Activated B cell treated with CpG ODN at 0.5 μM for 24 hours (primary cell): Measurements from ENCODE around the gene PPM1H. TPM values are rescaled to one million over a fixed set of nuclear protein-coding genes. Genes with fewer than 3 reads are reported as not detected.
"Not testable (repeated sequence)": the region's sequence is repeated elsewhere in the genome, so short reads cannot be mapped to it uniquely, and the experiment has no call there.

Experiments
- ATAC-seq: fragments of 200-7000 bp; cut with Tn5 transposase; one replicate; pipeline ENCODE4 v1.10.0; 2021; ENCODE audit warnings: low read depth, mild to moderate bottlenecking, moderate library complexity
- CTCF ChIA-PET: fragments of 350-600 bp; sonication (Branson Sonifier 250); formaldehyde crosslinking; loops from one replicate; lab custom pipeline; 2021; ENCODE audit warnings: antibody characterized with exemption; lab: Charles Lee
- POLR2A ChIA-PET: fragments of 350-600 bp; sonication (Branson Sonifier 250); formaldehyde crosslinking; loops from one replicate; lab custom pipeline; 2021; ENCODE audit warnings: antibody characterized with exemption; lab: Charles Lee
- DNase-seq: peaks from one replicate; pipeline ENCODE4 v3.0.0; 2022
- H3K27ac Mint-ChIP-seq: one replicate; pipeline ENCODE4 v1.8.0; 2020; ENCODE audit warnings: mixed read lengths
- H3K27me3 Mint-ChIP-seq: one replicate; pipeline ENCODE4 v1.8.0; 2021; ENCODE audit warnings: mixed read lengths
- H3K36me3 Mint-ChIP-seq: one replicate; pipeline ENCODE4 v1.8.0; 2021; ENCODE audit warnings: low read depth, mixed read lengths
- H3K4me1 Mint-ChIP-seq: one replicate; pipeline ENCODE4 v1.8.0; 2021; ENCODE audit warnings: mixed read lengths
- H3K4me3 Mint-ChIP-seq: one replicate; pipeline ENCODE4 v1.8.0; 2020; ENCODE audit warnings: mild to moderate bottlenecking, mixed read lengths
- H3K9me3 Mint-ChIP-seq: one replicate; pipeline ENCODE4 v1.8.0; 2020; ENCODE audit warnings: mixed read lengths
- intact Hi-C: fragments of 100-400 bp; cut with micrococcal nuclease; formaldehyde crosslinking; loops from one replicate; pipeline ENCODE4 v1.15.1; 2024
- total RNA-seq: library from RNA; stranded (reverse); gene quantifications from 2 replicates; pipeline ENCODE4 v1.2.3, GENCODE V29; 2022
- TF ChIP-seq, protein P1 (sequence below): fragments of 200-600 bp; IDR thresholded peaks from one replicate; pipeline ENCODE4 v1.8.0; 2022; ENCODE audit warnings: antibody characterized with exemption, mild to moderate bottlenecking

Gene PPM1H
- total RNA-seq, 1 donor from 2014 or later, result not detected

DNA sequence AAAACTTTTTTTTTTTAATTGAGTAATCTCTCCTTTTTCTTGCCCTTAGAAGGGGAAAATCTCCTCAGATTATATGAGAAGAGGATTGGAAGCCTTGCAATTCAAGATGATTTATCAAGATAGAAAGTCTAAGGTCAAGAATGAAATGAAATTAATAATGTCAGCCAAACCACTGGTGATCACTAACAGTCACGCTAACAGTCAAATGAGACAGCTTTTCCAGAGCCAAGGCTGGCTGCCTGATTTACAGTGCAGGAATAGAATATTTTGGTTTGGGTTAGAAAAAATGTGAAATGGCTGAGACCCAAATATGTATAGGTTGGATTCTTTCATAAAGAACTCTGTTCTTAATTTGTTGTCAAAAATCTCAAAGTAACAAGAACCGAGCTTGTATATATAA lies 204.3 kb downstream of the PPM1H start:
- DNase-seq, result no peak
- CTCF ChIA-PET, result no interaction called here
- Mint-ChIP-seq H3K27me3 (peaks cover 7% of the 10 kb centered on the region), H3K4me3 (no peak overlapping the region), H3K27ac (no peak overlapping the region), H3K4me1 (peaks cover 2% of the 10 kb centered on the region), H3K9me3 (no peaks in the 10 kb centered on the region), H3K36me3 (no peaks in the 10 kb centered on the region)
- POLR2A ChIA-PET, result no interaction called here
- intact Hi-C loops, result no loop called here
- ATAC-seq, result no peak
- TF ChIP-seq, protein P1, sequence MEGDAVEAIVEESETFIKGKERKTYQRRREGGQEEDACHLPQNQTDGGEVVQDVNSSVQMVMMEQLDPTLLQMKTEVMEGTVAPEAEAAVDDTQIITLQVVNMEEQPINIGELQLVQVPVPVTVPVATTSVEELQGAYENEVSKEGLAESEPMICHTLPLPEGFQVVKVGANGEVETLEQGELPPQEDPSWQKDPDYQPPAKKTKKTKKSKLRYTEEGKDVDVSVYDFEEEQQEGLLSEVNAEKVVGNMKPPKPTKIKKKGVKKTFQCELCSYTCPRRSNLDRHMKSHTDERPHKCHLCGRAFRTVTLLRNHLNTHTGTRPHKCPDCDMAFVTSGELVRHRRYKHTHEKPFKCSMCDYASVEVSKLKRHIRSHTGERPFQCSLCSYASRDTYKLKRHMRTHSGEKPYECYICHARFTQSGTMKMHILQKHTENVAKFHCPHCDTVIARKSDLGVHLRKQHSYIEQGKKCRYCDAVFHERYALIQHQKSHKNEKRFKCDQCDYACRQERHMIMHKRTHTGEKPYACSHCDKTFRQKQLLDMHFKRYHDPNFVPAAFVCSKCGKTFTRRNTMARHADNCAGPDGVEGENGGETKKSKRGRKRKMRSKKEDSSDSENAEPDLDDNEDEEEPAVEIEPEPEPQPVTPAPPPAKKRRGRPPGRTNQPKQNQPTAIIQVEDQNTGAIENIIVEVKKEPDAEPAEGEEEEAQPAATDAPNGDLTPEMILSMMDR, result no peak

DNA sequence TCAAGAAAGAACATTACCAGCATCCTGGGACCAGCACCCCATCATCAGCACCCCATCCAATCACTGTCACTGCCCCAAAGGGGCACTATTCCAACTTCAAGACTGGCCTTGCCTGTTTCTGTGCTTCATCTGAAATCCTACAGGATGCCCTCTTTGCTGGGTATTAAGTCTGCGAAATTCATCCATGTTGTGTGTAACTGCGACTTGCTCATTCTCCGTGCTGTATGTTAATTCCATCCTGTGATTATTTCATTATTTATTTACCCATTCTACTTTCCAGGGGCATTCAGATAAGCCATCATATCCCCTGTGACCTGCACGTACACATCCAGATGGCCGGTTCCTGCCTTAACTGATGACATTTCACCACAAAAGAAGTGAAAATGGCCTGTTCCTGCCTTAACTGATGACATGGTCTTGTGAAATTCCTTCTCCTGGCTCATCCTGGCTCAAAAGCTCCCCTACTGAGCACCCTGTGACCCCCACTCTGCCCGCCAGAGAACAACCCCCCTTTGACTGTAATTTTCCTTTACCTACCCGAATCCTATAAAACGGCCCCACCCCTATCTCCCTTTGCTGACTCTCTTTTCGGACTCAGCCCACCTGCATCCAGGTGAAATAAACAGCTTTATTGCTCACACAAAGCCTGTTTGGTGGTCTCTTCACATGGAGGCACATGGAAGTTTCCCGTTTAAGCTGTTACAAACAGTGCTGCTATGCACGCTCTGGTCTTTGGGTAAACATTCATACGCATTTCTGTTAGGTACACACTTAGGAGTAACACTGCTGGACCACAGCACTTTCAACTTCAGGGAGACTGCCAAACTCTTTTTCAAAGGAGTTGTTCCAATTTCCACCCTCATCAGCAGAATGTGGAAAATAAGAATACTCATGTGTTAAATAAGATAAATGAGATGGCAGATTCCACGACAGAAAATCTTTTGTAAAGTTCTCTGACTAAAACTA lies 205.1 kb downstream of the PPM1H start:
- H3K27me3 Mint-ChIP-seq, H3K27ac Mint-ChIP-seq, intact Hi-C loops, ATAC-seq, DNase-seq, H3K4me1 Mint-ChIP-seq, H3K4me3 Mint-ChIP-seq, H3K9me3 Mint-ChIP-seq, CTCF ChIA-PET, POLR2A ChIA-PET, H3K36me3 Mint-ChIP-seq: not testable (repeated sequence)

DNA sequence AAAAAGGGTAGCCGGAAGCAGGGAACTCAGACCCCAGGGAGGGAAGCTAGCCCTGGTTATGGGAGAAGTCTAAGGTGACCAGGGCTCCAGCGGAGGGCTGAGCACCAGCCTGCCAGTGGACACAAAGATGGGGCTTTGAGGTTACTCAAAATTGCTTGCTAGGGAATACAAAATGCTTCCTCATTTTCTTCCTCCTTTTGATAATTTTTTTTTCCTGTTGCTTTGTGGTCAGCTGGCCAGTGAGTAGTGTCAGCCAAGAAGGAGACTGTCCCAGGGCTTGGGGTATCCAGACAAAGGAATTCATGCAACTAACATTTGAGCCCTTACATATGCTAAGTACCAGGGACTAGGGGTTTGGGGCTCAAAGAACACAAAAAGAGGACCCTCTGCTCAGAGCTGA lies 206.2 kb downstream of the PPM1H start:
- H3K4me3 Mint-ChIP-seq, result no peak overlapping the region
- H3K4me1 Mint-ChIP-seq, result peaks cover 2% of the 10 kb centered on the region
- peaks cover 7% of the 10 kb centered on the region for H3K27me3 Mint-ChIP-seq
- DNase-seq, result no peak
- TF ChIP-seq, protein P1, result no peak
- H3K27ac Mint-ChIP-seq, result no peak overlapping the region
- H3K36me3 Mint-ChIP-seq, result no peaks in the 10 kb centered on the region
- ChIA-PET POLR2A (no interaction called here), CTCF (no interaction called here)
- no peak for ATAC-seq
- H3K9me3 Mint-ChIP-seq, result no peaks in the 10 kb centered on the region
- intact Hi-C loops, result no loop called here

DNA sequence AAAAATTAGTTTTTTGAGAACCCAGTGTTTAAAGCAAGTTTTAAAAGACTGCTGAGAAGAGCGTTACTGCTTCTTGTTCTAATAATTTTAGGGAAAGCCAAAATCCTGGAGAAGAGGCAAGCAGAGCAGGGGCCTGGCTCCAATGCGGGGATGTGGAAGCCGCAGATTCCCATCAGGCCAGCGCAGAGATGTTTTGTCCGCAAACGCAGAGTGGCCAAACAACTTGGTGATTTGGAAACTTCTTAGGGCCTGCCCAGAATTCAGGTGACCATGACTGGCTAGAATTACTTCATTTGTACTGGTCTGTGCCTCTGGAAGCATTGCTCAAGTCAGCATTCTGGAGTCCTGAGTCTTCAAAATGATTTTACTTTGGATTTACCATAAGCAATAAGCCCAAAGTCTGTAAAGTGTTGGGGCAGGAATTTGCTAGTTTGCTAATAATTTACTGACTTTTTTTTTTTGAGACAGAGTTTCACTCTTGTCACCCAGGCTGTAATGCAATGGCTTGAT lies 208.4 kb downstream of the PPM1H start:
- Mint-ChIP-seq H3K27ac (no peak overlapping the region), H3K36me3 (no peaks in the 10 kb centered on the region), H3K4me3 (no peak overlapping the region), H3K4me1 (peaks cover 2% of the 10 kb centered on the region), H3K9me3 (no peaks in the 10 kb centered on the region), H3K27me3 (peaks cover 4% of the 10 kb centered on the region)
- no peak for DNase-seq
- TF ChIP-seq, protein P1, result no peak
- CTCF ChIA-PET, result no interaction called here
- no peak for ATAC-seq
- POLR2A ChIA-PET, result no interaction called here
- intact Hi-C loops, result no loop called here

DNA sequence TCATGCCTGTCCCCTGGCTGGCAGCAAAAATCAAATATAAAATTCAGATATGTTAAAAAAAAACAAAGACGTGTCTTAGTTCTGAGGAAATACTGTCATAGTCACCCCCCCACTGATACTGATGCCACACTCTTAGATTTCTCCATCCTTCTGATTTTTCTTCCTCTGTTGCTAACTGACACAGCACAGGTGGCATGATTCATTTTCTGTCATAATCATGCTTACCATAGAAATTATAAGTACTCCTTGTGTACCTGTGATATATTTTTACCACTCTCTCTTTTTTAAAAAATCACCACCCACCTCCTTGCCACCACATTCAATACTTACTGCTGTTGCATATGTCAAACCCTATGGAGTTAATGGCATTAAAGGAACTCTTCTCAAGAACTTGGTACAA lies 209.2 kb downstream of the PPM1H start:
- no peaks in the 10 kb centered on the region for H3K36me3 Mint-ChIP-seq
- no peak overlapping the region for H3K4me3 Mint-ChIP-seq
- ChIA-PET POLR2A (no interaction called here), CTCF (no interaction called here)
- no peaks in the 10 kb centered on the region for H3K4me1 Mint-ChIP-seq
- ATAC-seq (no peak), DNase-seq (no peak)
- no peak overlapping the region for H3K27ac Mint-ChIP-seq
- H3K27me3 Mint-ChIP-seq, result peaks cover 4% of the 10 kb centered on the region
- H3K9me3 Mint-ChIP-seq, result no peaks in the 10 kb centered on the region
- TF ChIP-seq, protein P1, result no peak
- intact Hi-C loops, result no loop called here
